Measurements from ENCODE around the gene EBF3.

DNA sequence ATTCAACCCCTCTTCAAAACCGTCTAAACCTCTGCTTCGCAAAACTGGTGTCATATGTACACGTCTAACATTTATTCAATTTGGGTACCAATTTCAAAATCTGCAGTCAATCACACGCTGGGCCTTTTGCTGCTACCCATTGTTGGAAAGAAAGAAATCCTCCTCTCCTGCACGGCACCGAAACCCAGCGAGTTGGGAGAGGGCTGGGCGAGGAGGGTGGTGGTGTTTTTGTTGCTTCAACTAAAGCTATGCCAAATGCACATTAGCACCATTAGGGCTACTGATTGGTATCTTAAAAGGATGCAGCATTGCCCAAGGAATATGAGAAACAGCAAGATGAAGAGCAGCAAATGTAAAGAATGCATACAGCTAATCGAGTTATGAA is 7.8 kb downstream of the EBF3 start:
- TF ChIP-seq, protein P1, sequence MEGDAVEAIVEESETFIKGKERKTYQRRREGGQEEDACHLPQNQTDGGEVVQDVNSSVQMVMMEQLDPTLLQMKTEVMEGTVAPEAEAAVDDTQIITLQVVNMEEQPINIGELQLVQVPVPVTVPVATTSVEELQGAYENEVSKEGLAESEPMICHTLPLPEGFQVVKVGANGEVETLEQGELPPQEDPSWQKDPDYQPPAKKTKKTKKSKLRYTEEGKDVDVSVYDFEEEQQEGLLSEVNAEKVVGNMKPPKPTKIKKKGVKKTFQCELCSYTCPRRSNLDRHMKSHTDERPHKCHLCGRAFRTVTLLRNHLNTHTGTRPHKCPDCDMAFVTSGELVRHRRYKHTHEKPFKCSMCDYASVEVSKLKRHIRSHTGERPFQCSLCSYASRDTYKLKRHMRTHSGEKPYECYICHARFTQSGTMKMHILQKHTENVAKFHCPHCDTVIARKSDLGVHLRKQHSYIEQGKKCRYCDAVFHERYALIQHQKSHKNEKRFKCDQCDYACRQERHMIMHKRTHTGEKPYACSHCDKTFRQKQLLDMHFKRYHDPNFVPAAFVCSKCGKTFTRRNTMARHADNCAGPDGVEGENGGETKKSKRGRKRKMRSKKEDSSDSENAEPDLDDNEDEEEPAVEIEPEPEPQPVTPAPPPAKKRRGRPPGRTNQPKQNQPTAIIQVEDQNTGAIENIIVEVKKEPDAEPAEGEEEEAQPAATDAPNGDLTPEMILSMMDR (IDR thresholded peaks at IDR 0.05): no peak
- TF ChIP-seq EZH2 (IDR thresholded peaks at IDR 0.05): peak; percentile 17
- no peak for TF ChIP-seq EZH2phosphoT487 (IDR thresholded peaks at IDR 0.05)
